Measurements from ENCODE around the gene CEP128.

The CEP128 gene

GRCh38 chr14:80941241-80942185, at the start of gene CEP128:
CEP128 (minus strand) TSS chr14:80941738.
- DNase-seq (ENCODE audit: low read depth): peak; percentile 69

GRCh38 chr14:80988735-80989429, 47.3 kb upstream of the CEP128 start:
- DNase-seq (ENCODE audit: low read depth): no peak

- DNase-seq (ENCODE audit: low read depth): no peak
Observed at GRCh38 chr14:80988192-80988591, 46.7 kb upstream of the CEP128 start.

GRCh38 chr14:80987235-80988032, 45.9 kb upstream of the CEP128 start:
- peak; percentile 32 for DNase-seq (ENCODE audit: low read depth)

- no peak for DNase-seq (ENCODE audit: low read depth)
Observed at GRCh38 chr14:80982711-80983110, 41.2 kb upstream of the CEP128 start.

GRCh38 chr14:80981673-80982072, 40.1 kb upstream of the CEP128 start:
- no peak for DNase-seq (ENCODE audit: low read depth)

GRCh38 chr14:80981156-80981555, 39.6 kb upstream of the CEP128 start:
- no peak for DNase-seq (ENCODE audit: low read depth)

- no peak for DNase-seq (ENCODE audit: low read depth)
Observed at GRCh38 chr14:80979951-80980350, 38.4 kb upstream of the CEP128 start.

- no peak for DNase-seq (ENCODE audit: low read depth)
Observed at GRCh38 chr14:80978403-80978802, 36.9 kb upstream of the CEP128 start.

- no peak for DNase-seq (ENCODE audit: low read depth)
Observed at GRCh38 chr14:80977221-80977620, 35.7 kb upstream of the CEP128 start.

GRCh38 chr14:80974679-80975078, 33.1 kb upstream of the CEP128 start:
- no peak for DNase-seq (ENCODE audit: low read depth)

- no peak for DNase-seq (ENCODE audit: low read depth)
Observed at GRCh38 chr14:80973931-80974641, 32.5 kb upstream of the CEP128 start.

GRCh38 chr14:80965037-80965436, 23.5 kb upstream of the CEP128 start:
- DNase-seq (ENCODE audit: low read depth): no peak

- no peak for DNase-seq (ENCODE audit: low read depth)
Observed at GRCh38 chr14:80959496-80959895, 18.0 kb upstream of the CEP128 start.

- DNase-seq (ENCODE audit: low read depth): no peak
Observed at GRCh38 chr14:80958939-80959338, 17.4 kb upstream of the CEP128 start.

- DNase-seq (ENCODE audit: low read depth): no peak
Observed at GRCh38 chr14:80958226-80958625, 16.7 kb upstream of the CEP128 start.

GRCh38 chr14:80957613-80958012, 16.1 kb upstream of the CEP128 start:
- DNase-seq (ENCODE audit: low read depth): no peak

- DNase-seq (ENCODE audit: low read depth): no peak
Observed at GRCh38 chr14:80956922-80957321, 15.4 kb upstream of the CEP128 start.

- no peak for DNase-seq (ENCODE audit: low read depth)
Observed at GRCh38 chr14:80956102-80956501, 14.6 kb upstream of the CEP128 start.

- no peak for DNase-seq (ENCODE audit: low read depth)
Observed at GRCh38 chr14:80955416-80955941, 13.9 kb upstream of the CEP128 start, which contains the start of gene TSHR. TSHR (plus strand) TSS chr14:80955621; CDS start chr14:80955681, 60 bp downstream.

- DNase-seq (ENCODE audit: low read depth): no peak
Observed at GRCh38 chr14:80954687-80955299, 13.3 kb upstream of the CEP128 start.

All from CMK (cell line).